ENCODE data around the gene CHD9.

DNA sequence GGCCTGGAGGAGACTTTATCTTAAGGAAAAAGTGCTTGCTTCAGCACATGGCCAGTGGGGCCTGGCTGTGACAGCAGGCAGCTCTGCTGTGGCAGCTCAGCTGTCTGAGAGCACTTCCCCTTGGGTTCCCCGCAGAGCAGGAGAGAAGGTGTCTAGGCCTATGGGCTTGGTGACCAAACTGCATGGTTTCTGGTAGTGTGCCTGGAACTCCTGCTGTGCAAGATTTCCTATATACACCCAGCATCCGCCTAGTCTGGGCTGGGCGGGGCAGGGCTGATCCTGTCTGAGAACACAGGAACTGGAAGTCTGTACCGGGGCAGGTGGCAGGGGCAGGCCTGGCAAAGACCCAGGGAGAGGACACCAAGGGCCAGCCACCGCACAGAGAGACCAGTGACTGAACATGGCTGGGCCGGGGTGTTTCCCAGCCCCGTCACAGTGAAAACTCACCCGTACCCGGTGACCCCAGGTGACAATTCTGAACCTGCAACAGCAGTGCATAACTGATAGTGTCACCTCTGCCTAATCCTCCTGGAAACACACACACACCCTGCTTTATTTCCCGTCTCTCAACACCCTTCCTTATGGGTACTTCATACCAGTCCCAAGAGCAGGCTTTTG lies 39.3 kb downstream of the CHD9 start:
- TF ChIP-seq, protein P1, sequence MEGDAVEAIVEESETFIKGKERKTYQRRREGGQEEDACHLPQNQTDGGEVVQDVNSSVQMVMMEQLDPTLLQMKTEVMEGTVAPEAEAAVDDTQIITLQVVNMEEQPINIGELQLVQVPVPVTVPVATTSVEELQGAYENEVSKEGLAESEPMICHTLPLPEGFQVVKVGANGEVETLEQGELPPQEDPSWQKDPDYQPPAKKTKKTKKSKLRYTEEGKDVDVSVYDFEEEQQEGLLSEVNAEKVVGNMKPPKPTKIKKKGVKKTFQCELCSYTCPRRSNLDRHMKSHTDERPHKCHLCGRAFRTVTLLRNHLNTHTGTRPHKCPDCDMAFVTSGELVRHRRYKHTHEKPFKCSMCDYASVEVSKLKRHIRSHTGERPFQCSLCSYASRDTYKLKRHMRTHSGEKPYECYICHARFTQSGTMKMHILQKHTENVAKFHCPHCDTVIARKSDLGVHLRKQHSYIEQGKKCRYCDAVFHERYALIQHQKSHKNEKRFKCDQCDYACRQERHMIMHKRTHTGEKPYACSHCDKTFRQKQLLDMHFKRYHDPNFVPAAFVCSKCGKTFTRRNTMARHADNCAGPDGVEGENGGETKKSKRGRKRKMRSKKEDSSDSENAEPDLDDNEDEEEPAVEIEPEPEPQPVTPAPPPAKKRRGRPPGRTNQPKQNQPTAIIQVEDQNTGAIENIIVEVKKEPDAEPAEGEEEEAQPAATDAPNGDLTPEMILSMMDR (IDR thresholded peaks at IDR 0.05), result no peak
- TF ChIP-seq POLR2A (IDR thresholded peaks at IDR 0.05), result no peak

All from prostate gland (tissue), 2 donors.